Effector memory CD4-positive, alpha-beta T cell (primary cell): ENCODE results near the gene SLC9A2.

Source experiments
- DNase-seq, 3 donors: peaks; one replicate each; pipeline ENCODE4 v3.0.0-alpha.2; 2020
- H3K27ac ChIP-seq: 2 replicates; pipeline ENCODE4 v1.7.0; 2013; ENCODE audit warnings: mild to moderate bottlenecking, low read length, moderate library complexity; ENCODE audit not compliant: insufficient read depth, poor library complexity, severe bottlenecking
- H3K27me3 ChIP-seq: replicated peaks from 2 replicates; pipeline ENCODE4 v1.7.0; 2013; ENCODE audit warnings: mild to moderate bottlenecking, low read length; ENCODE audit not compliant: insufficient read depth, control insufficient read depth, poor library complexity, severe bottlenecking
- H3K36me3 ChIP-seq: 2 replicates; pipeline ENCODE4 v1.7.0; 2013; ENCODE audit warnings: mild to moderate bottlenecking, low read length, moderate library complexity; ENCODE audit not compliant: control insufficient read depth, insufficient read depth
- H3K4me1 ChIP-seq: 2 replicates; pipeline ENCODE4 v1.7.0; 2013; ENCODE audit warnings: low read length, mild to moderate bottlenecking; ENCODE audit not compliant: control insufficient read depth, insufficient read depth, poor library complexity, severe bottlenecking
- H3K4me3 ChIP-seq: 2 replicates; pipeline ENCODE4 v1.7.0; 2013; ENCODE audit warnings: low read length, low read depth, mild to moderate bottlenecking; ENCODE audit not compliant: insufficient read depth, poor library complexity, severe bottlenecking
- H3K9me3 ChIP-seq: 2 replicates; pipeline ENCODE4 v1.7.0; 2013; ENCODE audit warnings: mild to moderate bottlenecking, low read length, moderate library complexity; ENCODE audit not compliant: control insufficient read depth

Gene SLC9A2

GRCh38 chr2:102669401-102669800, 50.0 kb downstream of the SLC9A2 start:
- Histone ChIP-seq H3K4me1 (no peaks in the 10 kb centered on the region), H3K4me3 (no peak overlapping the region), H3K9me3 (no peaks in the 10 kb centered on the region), H3K36me3 (no peaks in the 10 kb centered on the region), H3K27me3 (no peaks in the 10 kb centered on the region), H3K27ac (no peak overlapping the region)
- DNase-seq: no peak

- no peaks in the 10 kb centered on the region for H3K36me3 ChIP-seq
- no peaks in the 10 kb centered on the region for H3K4me1 ChIP-seq
- H3K27ac ChIP-seq: no peak overlapping the region
- no peaks in the 10 kb centered on the region for H3K9me3 ChIP-seq
- DNase-seq: no peak
- no peaks in the 10 kb centered on the region for H3K27me3 ChIP-seq
- H3K4me3 ChIP-seq: no peak overlapping the region
Observed at GRCh38 chr2:102672107-102672776, 52.9 kb downstream of the SLC9A2 start.

- Histone ChIP-seq H3K9me3 (no peaks in the 10 kb centered on the region), H3K4me3 (no peak overlapping the region), H3K27ac (no peak overlapping the region), H3K4me1 (no peaks in the 10 kb centered on the region), H3K36me3 (no peaks in the 10 kb centered on the region), H3K27me3 (no peaks in the 10 kb centered on the region)
- no peak for DNase-seq
Observed at GRCh38 chr2:102674370-102674769, 55.0 kb downstream of the SLC9A2 start.

- H3K36me3 ChIP-seq: no peaks in the 10 kb centered on the region
- DNase-seq: no peak
- no peaks in the 10 kb centered on the region for H3K4me1 ChIP-seq
- no peak overlapping the region for H3K4me3 ChIP-seq
- no peak overlapping the region for H3K27ac ChIP-seq
- H3K27me3 ChIP-seq: no peaks in the 10 kb centered on the region
- no peaks in the 10 kb centered on the region for H3K9me3 ChIP-seq
Observed at GRCh38 chr2:102674836-102675235, 55.5 kb downstream of the SLC9A2 start.

GRCh38 chr2:102677244-102678215, 58.2 kb downstream of the SLC9A2 start:
- Histone ChIP-seq H3K4me1 (no peaks in the 10 kb centered on the region), H3K36me3 (no peaks in the 10 kb centered on the region), H3K27me3 (no peaks in the 10 kb centered on the region), H3K27ac (no peak overlapping the region), H3K9me3 (no peaks in the 10 kb centered on the region), H3K4me3 (no peak overlapping the region)
- no peak for DNase-seq

GRCh38 chr2:102678442-102678841, 59.1 kb downstream of the SLC9A2 start:
- no peak overlapping the region for H3K4me3 ChIP-seq
- H3K36me3 ChIP-seq: no peaks in the 10 kb centered on the region
- no peaks in the 10 kb centered on the region for H3K4me1 ChIP-seq
- no peak for DNase-seq
- H3K9me3 ChIP-seq: no peaks in the 10 kb centered on the region
- H3K27me3 ChIP-seq: no peaks in the 10 kb centered on the region
- H3K27ac ChIP-seq: no peak overlapping the region

GRCh38 chr2:102686479-102687439, 67.4 kb downstream of the SLC9A2 start:
- Histone ChIP-seq H3K27me3 (no peaks in the 10 kb centered on the region), H3K4me1 (no peaks in the 10 kb centered on the region), H3K36me3 (no peaks in the 10 kb centered on the region), H3K9me3 (no peaks in the 10 kb centered on the region), H3K27ac (no peak overlapping the region), H3K4me3 (no peak overlapping the region)
- no peak for DNase-seq

GRCh38 chr2:102690012-102690411, 70.7 kb downstream of the SLC9A2 start:
- H3K36me3 ChIP-seq: no peaks in the 10 kb centered on the region
- H3K4me1 ChIP-seq: no peaks in the 10 kb centered on the region
- H3K9me3 ChIP-seq: no peaks in the 10 kb centered on the region
- H3K27ac ChIP-seq: no peak overlapping the region
- no peaks in the 10 kb centered on the region for H3K27me3 ChIP-seq
- no peak for DNase-seq
- H3K4me3 ChIP-seq: no peak overlapping the region

- no peaks in the 10 kb centered on the region for H3K27me3 ChIP-seq
- no peak overlapping the region for H3K4me3 ChIP-seq
- no peak for DNase-seq
Observed at GRCh38 chr2:102696463-102696862, 77.1 kb downstream of the SLC9A2 start.

More at GRCh38 chr2:102696463-102696862, 77.1 kb downstream of the SLC9A2 start:
- Histone ChIP-seq H3K27ac (no peak overlapping the region), H3K4me1 (no peaks in the 10 kb centered on the region), H3K9me3 (no peaks in the 10 kb centered on the region), H3K36me3 (no peaks in the 10 kb centered on the region)
